ENCODE measurements around the gene APOBEC3H. TPM values are rescaled to one million over a fixed set of nuclear protein-coding genes. Genes with fewer than 3 reads are reported as not detected.

Gene APOBEC3H
- total RNA-seq, 1 donor: 0.45 TPM

DNA sequence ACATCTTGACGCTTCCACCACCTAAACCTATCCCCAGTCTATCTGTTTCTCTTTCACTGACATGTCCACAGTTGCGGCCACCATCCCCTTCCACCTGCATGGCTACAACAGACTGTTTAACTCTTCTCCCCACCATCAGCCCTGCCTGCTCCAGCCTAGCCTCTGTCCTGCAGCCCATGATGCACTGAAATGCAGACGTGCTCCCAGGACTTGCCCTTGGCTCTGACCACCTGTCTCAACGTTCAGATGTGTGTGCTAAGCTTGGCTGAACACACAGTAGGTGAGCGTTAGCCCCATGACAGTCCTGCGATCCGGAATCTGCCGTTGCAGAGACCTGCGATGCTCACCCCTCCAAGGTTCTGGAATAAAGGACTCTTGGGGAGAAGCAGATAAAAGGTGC lies 32.7 kb downstream of the APOBEC3H start:
- DNase-seq (ENCODE audit: low read depth): no peak
- TF ChIP-seq CTCF (IDR thresholded peaks at IDR 0.05; ENCODE audit: insufficient read depth, low read length): no peak
- H3K4me3 ChIP-seq (ENCODE audit: low read depth, low read length): no peak overlapping the region

GRCh38 chr22:39130152-39130704 lies 33.2 kb downstream of the APOBEC3H start:
- no peak for TF ChIP-seq CTCF (IDR thresholded peaks at IDR 0.05; ENCODE audit: insufficient read depth, low read length)
- no peak overlapping the region for H3K4me3 ChIP-seq (ENCODE audit: low read depth, low read length)
- no peak for DNase-seq (ENCODE audit: low read depth)

- TF ChIP-seq CTCF (IDR thresholded peaks at IDR 0.05; ENCODE audit: insufficient read depth, low read length): no peak
- H3K4me3 ChIP-seq (ENCODE audit: low read depth, low read length): no peak overlapping the region
- no peak for DNase-seq (ENCODE audit: low read depth)
These were observed 34.1 kb downstream of the APOBEC3H start for GRCh38 chr22:39130892-39131855.

DNA sequence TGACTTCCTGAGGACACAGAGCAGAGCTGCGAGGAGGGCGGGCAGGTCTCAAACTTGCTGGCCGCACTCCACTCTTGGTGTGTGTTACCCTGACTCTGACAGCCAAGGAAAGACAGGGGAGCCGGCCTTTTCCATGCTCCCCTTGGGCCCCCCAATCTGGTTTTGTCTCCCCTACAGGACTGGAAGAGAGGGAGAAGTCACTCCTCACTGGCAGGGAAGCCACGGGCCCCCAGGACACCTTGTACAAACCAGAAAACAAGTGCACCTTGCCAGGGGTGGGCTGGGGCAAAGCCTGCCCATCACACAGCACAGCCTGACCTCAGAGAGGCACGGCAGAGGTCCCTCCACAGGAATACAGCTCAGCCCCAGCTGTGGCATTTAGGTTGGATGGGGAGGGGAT lies 35.2 kb downstream of the APOBEC3H start:
- no peak for TF ChIP-seq CTCF (IDR thresholded peaks at IDR 0.05; ENCODE audit: insufficient read depth, low read length)
- no peak overlapping the region for H3K4me3 ChIP-seq (ENCODE audit: low read depth, low read length)
- DNase-seq (ENCODE audit: low read depth): no peak

DNA sequence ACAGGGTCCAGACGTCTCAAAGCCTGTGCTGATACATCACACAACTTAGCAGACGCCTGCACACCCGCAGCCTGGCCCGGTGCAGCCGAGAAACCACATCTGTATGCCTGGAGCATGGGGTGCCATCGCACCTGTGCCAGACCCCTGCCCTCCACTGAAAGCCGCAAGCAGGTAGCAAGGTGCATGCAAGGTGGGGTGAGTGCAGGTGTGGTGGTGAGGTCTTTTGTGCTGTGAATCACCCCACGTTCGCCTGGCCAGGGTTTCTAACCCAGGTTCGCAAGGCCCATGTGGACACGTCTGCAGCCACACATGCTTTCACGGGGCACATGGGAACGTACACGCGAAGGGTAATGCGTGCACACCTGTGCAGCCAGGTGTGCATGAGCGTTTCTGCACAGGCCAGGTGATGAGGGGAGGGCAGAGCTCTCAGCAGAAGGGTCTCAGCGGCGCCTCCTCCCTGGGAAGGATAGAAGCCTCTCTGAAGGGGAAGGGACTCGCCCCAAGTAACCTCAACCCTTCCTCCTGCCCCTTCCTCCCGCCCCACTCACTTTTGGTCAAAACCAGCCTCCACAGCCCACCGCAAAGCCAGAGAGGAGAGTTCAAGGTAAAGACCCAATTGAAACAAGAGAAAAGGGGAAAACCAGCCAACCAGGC lies 36.0 kb downstream of the APOBEC3H start:
- TF ChIP-seq CTCF (IDR thresholded peaks at IDR 0.05; ENCODE audit: insufficient read depth, low read length): no peak
- no peak overlapping the region for H3K4me3 ChIP-seq (ENCODE audit: low read depth, low read length)
- DNase-seq (ENCODE audit: low read depth): no peak

- TF ChIP-seq CTCF (IDR thresholded peaks at IDR 0.05; ENCODE audit: insufficient read depth, low read length): no peak
These were observed 36.8 kb downstream of the APOBEC3H start for GRCh38 chr22:39133871-39134270.

More at GRCh38 chr22:39133871-39134270, 36.8 kb downstream of the APOBEC3H start:
- no peak overlapping the region for H3K4me3 ChIP-seq (ENCODE audit: low read depth, low read length)
- no peak for DNase-seq (ENCODE audit: low read depth)

Measured in fibroblast of the aortic adventitia (primary cell).